ENCODE measurements around the gene RS1. TPM values are rescaled to one million over a fixed set of nuclear protein-coding genes. Genes with fewer than 3 reads are reported as not detected.

The RS1 gene
- total RNA-seq, 1 experiment from 2014 or later, result 0.05 TPM

- H3K27me3 ChIP-seq (replicated peaks), result no peaks in the 10 kb centered on the region
- H3K4me1 ChIP-seq (replicated peaks), result peaks cover 11% of the 10 kb centered on the region
- H3K36me3 ChIP-seq, result no peaks in the 10 kb centered on the region
- no peak overlapping the region for H3K27ac ChIP-seq
- no peak overlapping the region for H3K4me3 ChIP-seq
- no peak for DNase-seq (ENCODE audit: low read depth in 1 of 2, low spot score in 2 of 2)
- H3K9me3 ChIP-seq (replicated peaks), result no peaks in the 10 kb centered on the region
Observed at GRCh38 chrX:18613930-18614639, 57.8 kb downstream of the RS1 start.

- Histone ChIP-seq H3K27me3 (replicated peaks) (no peaks in the 10 kb centered on the region), H3K36me3 (no peaks in the 10 kb centered on the region), H3K9me3 (replicated peaks) (no peaks in the 10 kb centered on the region), H3K27ac (no peak overlapping the region), H3K4me1 (replicated peaks) (no peaks in the 10 kb centered on the region), H3K4me3 (no peak overlapping the region)
- no peak for DNase-seq (ENCODE audit: low read depth in 1 of 2, low spot score in 2 of 2)
Observed at GRCh38 chrX:18607966-18608365, 63.9 kb downstream of the RS1 start.

- DNase-seq (ENCODE audit: low read depth in 1 of 2, low spot score in 2 of 2), result no peak
- Histone ChIP-seq H3K4me3 (no peak overlapping the region), H3K4me1 (replicated peaks) (no peaks in the 10 kb centered on the region), H3K27me3 (replicated peaks) (no peaks in the 10 kb centered on the region), H3K9me3 (replicated peaks) (no peaks in the 10 kb centered on the region), H3K27ac (no peak overlapping the region), H3K36me3 (no peaks in the 10 kb centered on the region)
Observed at GRCh38 chrX:18598413-18598812, 73.5 kb downstream of the RS1 start.

GRCh38 chrX:18596096-18596495 is 75.8 kb downstream of the RS1 start:
- Histone ChIP-seq H3K27me3 (replicated peaks) (no peaks in the 10 kb centered on the region), H3K27ac (no peak overlapping the region)

GRCh38 chrX:18594079-18594478 is 77.8 kb downstream of the RS1 start:
- no peaks in the 10 kb centered on the region for H3K4me1 ChIP-seq (replicated peaks)
- H3K4me3 ChIP-seq, result no peak overlapping the region
- no peak for DNase-seq (ENCODE audit: low read depth in 1 of 2, low spot score in 2 of 2)
- no peak overlapping the region for H3K27ac ChIP-seq
- no peaks in the 10 kb centered on the region for H3K36me3 ChIP-seq
- no peaks in the 10 kb centered on the region for H3K9me3 ChIP-seq (replicated peaks)
- no peaks in the 10 kb centered on the region for H3K27me3 ChIP-seq (replicated peaks)

More at GRCh38 chrX:18596096-18596495, 75.8 kb downstream of the RS1 start:
- no peak overlapping the region for H3K4me3 ChIP-seq
- no peaks in the 10 kb centered on the region for H3K4me1 ChIP-seq (replicated peaks)
- H3K36me3 ChIP-seq, result no peaks in the 10 kb centered on the region
- H3K9me3 ChIP-seq (replicated peaks), result no peaks in the 10 kb centered on the region
- DNase-seq (ENCODE audit: low read depth in 1 of 2, low spot score in 2 of 2), result no peak

GRCh38 chrX:18591834-18592233 is 80.1 kb downstream of the RS1 start:
- Histone ChIP-seq H3K27ac (no peak overlapping the region), H3K36me3 (no peaks in the 10 kb centered on the region), H3K9me3 (replicated peaks) (no peaks in the 10 kb centered on the region), H3K4me1 (replicated peaks) (no peaks in the 10 kb centered on the region), H3K27me3 (replicated peaks) (no peaks in the 10 kb centered on the region), H3K4me3 (no peak overlapping the region)
- DNase-seq (ENCODE audit: low read depth in 1 of 2, low spot score in 2 of 2), result no peak

Other genes with a start within 250 kb of the RS1 start
- 3.8 and 5.1 TPM in 2 replicates for gene CDKL5, start 246.5 kb downstream of the RS1 start, total RNA-seq (2014; rRNA removed; shearing (Covaris generic))
- not detected in 2 replicates for gene PPEF1, start 35.5 kb upstream of the RS1 start, total RNA-seq (2014; rRNA removed; shearing (Covaris generic))

Measured in SJSA1 (cell line).